Glutamatergic neuron (in vitro differentiated cells): ENCODE data around the gene MRPL48. TPM values are rescaled to one million over a fixed set of nuclear protein-coding genes. Genes with fewer than 3 reads are reported as not detected.
"Not testable (repeated sequence)": the region's sequence is repeated elsewhere in the genome, so short reads cannot be mapped to it uniquely, and the experiment has no call there.

Experiments used
- DNase-seq: peaks from one replicate; pipeline ENCODE4 v3.0.0; 2022
- H3K27ac Mint-ChIP-seq: one replicate; pipeline ENCODE4 v1.8.0; 2020; ENCODE audit warnings: mild to moderate bottlenecking, mixed read lengths, inconsistent platforms; ENCODE audit not compliant: unreplicated experiment
- H3K27me3 Mint-ChIP-seq: one replicate; pipeline ENCODE4 v1.8.0; 2020; ENCODE audit warnings: mild to moderate bottlenecking, moderate library complexity, mixed read lengths, inconsistent platforms; ENCODE audit not compliant: unreplicated experiment
- H3K36me3 Mint-ChIP-seq: one replicate; pipeline ENCODE4 v1.8.0; 2020; ENCODE audit warnings: mild to moderate bottlenecking, mixed read lengths, inconsistent platforms; ENCODE audit not compliant: unreplicated experiment
- H3K4me1 Mint-ChIP-seq: one replicate; pipeline ENCODE4 v1.8.0; 2020; ENCODE audit warnings: mild to moderate bottlenecking, low read depth, mixed read lengths, inconsistent platforms; ENCODE audit not compliant: unreplicated experiment
- H3K4me3 Mint-ChIP-seq: one replicate; pipeline ENCODE4 v1.8.0; 2020; ENCODE audit warnings: mild to moderate bottlenecking, mixed read lengths, inconsistent platforms; ENCODE audit not compliant: unreplicated experiment
- H3K9me3 Mint-ChIP-seq: one replicate; pipeline ENCODE4 v1.8.0; 2020; ENCODE audit warnings: mild to moderate bottlenecking, moderate library complexity, mixed read lengths, inconsistent platforms; ENCODE audit not compliant: unreplicated experiment
- total RNA-seq: library from RNA; stranded (reverse); fragmentation: NEBNext Ultra II Directional; extraction: Animal tissue kit (Norgen Biotek cat#: 25700); gene quantifications from one replicate; pipeline ENCODE4 v1.2.1, GENCODE V29; 2021; ENCODE audit not compliant: unreplicated experiment
- TF ChIP-seq, protein P1 (sequence below): fragments of 200-600 bp; sonication (generic); IDR thresholded peaks from one replicate; pipeline ENCODE4 v1.5.0; 2021; ENCODE audit not compliant: partially characterized antibody, unreplicated experiment

Gene MRPL48
- total RNA-seq, 1 donor from 2014 or later: 30.5 TPM

DNA sequence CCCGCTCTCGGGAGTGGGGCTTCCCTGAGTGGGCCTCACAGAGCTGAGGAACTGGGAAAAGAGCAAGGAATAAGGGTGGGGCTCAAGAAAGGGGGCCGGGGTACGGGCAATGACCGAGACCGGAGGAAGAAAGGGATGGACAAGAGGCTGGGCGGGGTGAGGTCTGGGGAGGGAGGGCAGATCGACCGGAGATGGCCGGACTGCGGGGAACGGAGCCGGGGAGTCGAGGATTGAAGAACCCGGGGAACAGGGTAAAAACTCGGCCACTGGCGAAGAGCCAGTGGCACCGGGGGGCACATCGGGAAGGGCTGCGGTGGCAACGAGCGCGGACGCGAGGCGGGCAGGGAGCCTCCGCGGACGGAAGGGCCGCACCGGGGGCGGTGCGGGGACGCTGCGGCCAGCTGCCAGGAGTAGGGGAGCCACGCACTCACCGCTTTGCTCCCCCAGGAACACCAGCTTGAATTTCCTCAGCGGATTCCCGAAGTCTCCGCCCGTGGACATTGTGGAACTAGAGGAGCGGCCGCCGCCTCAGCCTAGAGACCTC is 27.5 kb upstream of the MRPL48 start:
- Mint-ChIP-seq H3K36me3 (no peaks in the 10 kb centered on the region), H3K27ac (peak overlapping the region; percentile 97), H3K4me1 (peaks cover 8% of the 10 kb centered on the region), H3K27me3 (peaks cover 9% of the 10 kb centered on the region), H3K9me3 (peaks cover 7% of the 10 kb centered on the region), H3K4me3 (peak overlapping the region; percentile 96)
- TF ChIP-seq, protein P1, sequence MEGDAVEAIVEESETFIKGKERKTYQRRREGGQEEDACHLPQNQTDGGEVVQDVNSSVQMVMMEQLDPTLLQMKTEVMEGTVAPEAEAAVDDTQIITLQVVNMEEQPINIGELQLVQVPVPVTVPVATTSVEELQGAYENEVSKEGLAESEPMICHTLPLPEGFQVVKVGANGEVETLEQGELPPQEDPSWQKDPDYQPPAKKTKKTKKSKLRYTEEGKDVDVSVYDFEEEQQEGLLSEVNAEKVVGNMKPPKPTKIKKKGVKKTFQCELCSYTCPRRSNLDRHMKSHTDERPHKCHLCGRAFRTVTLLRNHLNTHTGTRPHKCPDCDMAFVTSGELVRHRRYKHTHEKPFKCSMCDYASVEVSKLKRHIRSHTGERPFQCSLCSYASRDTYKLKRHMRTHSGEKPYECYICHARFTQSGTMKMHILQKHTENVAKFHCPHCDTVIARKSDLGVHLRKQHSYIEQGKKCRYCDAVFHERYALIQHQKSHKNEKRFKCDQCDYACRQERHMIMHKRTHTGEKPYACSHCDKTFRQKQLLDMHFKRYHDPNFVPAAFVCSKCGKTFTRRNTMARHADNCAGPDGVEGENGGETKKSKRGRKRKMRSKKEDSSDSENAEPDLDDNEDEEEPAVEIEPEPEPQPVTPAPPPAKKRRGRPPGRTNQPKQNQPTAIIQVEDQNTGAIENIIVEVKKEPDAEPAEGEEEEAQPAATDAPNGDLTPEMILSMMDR: no peak
- DNase-seq: peak; percentile 59

DNA sequence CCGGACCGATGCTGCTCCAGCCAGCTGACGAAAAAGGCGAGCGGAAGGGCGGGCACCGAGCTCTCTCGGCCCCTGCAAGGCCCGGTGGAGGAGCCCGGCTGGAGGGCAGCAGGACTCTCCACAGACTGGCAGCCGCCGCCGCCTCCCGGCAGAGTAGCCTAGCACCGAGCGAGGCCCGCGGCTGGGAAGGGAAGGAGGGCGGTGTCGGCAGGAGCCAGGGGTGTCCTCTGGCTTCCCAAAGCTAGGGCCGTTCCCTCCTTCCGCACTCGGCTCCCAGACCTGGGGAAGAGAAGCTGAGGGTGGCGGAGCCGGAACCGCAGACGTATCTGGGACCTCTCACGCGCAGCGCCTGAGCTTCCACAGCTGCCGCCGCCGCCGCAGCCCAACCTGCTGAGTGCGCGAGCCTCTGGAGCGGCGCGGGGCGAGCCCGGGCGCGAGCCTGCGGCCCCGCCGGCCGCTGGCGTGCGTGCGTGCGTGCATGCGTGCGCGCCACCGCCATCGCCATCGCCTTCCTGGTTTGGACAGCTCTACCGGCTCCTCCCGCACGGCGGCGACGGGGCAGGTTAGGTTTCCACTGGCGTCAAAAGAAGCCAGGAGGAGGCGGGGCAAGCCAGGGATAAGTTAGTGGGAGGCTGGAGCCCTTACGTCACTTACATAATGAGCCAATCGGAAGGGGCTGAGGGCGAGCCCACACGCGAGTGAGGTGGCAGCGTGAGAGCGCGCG is 26.8 kb upstream of the MRPL48 start, which contains the start of gene RAB6A:
Gene RAB6A, minus strand, starts transcription at position 396 of the 724 bp plus-strand sequence. CDS start 439 bp downstream, outside the sequence.
- Mint-ChIP-seq H3K9me3 (peaks cover 7% of the 10 kb centered on the region), H3K36me3 (no peaks in the 10 kb centered on the region), H3K27me3 (peaks cover 9% of the 10 kb centered on the region), H3K4me1 (peaks cover 8% of the 10 kb centered on the region), H3K27ac (peak within 1 kb of the TSS; percentile 97), H3K4me3 (peak within 1 kb of the TSS; percentile 96)
- peak; percentile 99 for DNase-seq
- TF ChIP-seq, protein P1: no peak

DNA sequence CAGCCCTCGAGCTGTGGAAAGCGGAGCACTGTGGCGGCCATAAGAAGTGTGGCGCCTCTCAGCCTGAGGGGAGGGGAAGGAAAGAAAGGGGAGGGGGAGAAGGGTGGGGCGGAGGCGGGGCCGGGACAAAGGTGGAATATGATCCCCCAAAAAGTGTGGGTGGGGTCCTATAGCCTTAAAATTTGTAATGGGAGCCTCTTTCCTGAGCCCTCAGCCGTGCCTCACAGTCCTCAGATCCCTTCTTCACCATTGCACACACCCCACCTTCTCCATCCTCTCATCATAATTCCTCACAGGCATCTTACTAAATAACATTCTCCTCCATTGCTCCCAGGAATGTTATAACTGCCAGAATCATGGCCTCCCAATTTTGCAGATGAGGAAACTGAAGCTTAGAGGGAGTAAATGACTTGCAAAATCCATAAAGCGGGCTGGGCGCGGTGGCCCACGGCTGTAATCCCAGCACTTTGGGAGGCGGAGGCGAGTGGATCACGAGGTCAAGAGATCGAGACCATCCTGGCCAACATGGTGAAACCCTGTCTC is 26.2 kb upstream of the MRPL48 start:
- Mint-ChIP-seq H3K9me3 (peaks cover 7% of the 10 kb centered on the region), H3K36me3 (no peaks in the 10 kb centered on the region), H3K27me3 (peaks cover 9% of the 10 kb centered on the region), H3K4me1 (peaks cover 8% of the 10 kb centered on the region), H3K4me3 (peak overlapping the region; percentile 74), H3K27ac (peak overlapping the region; percentile 90)
- DNase-seq: no peak
- TF ChIP-seq, protein P1: no peak

DNA sequence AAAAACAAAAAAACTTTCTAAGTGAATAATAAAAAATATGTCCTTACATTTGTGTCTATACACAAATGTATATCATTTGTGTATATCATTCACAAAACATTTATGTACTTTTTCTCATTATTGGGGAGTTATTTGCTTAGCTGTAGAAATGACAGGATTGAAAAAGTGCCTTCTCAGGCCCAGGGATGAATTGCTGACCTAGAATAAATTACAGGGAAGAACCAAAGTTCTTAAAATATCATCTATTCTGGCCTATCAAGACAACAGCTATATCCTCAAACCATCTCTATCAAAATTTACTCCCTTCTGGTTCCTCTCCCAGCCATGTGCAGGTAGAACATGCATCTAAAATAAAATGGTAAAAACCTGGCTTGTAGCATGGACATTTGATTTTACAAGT is 24.9 kb upstream of the MRPL48 start:
- H3K4me1 Mint-ChIP-seq: peaks cover 5% of the 10 kb centered on the region
- no peak for DNase-seq
- no peak overlapping the region for H3K4me3 Mint-ChIP-seq
- no peaks in the 10 kb centered on the region for H3K36me3 Mint-ChIP-seq
- H3K27ac Mint-ChIP-seq: no peak overlapping the region
- H3K9me3 Mint-ChIP-seq: peaks cover 7% of the 10 kb centered on the region
- TF ChIP-seq, protein P1: no peak
- H3K27me3 Mint-ChIP-seq: peaks cover 11% of the 10 kb centered on the region

DNA sequence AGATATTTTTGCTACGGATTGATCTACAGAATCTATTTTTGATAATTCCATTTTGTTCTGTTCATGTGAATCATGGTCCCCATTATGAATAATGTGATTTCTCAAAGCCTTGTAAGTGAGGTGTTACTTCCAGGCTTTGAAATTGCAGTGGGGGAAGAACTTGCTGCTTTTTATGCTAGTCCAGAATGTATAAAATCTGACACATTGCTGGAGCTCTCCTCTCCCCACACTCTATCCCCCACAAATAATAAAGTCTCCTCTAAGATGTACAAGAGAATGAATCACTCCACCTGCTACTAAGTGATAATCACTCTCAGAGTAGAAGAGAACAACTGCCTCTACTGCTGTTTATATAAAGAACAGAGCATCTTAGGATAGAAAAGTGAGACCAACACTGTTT is 20.9 kb upstream of the MRPL48 start:
- Mint-ChIP-seq H3K27me3 (peaks cover 1% of the 10 kb centered on the region), H3K27ac (no peak overlapping the region), H3K4me1 (peaks cover 3% of the 10 kb centered on the region), H3K4me3 (no peak overlapping the region), H3K9me3 (peaks cover 2% of the 10 kb centered on the region), H3K36me3 (no peaks in the 10 kb centered on the region)
- no peak for DNase-seq
- TF ChIP-seq, protein P1: no peak

DNA sequence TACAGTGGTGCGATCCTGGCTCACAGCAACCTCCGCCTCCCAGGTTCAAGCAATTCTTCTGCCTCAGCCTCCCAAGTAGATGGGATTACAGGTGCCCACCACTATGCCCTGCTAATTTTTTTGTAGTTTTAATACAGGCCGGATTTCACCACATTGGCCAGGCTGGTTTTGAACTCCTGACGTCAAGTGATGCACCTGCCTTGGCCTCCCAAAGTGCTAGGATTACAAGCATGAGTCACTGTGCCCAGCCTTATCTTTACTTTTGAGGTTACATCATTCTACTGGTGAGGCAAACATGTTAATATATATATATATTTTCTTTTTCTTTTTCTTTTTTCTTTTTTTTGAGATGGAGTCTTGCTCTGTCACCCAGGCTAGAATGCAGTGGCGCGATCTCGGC is 16.9 kb upstream of the MRPL48 start:
- H3K4me1 Mint-ChIP-seq, H3K36me3 Mint-ChIP-seq, H3K27me3 Mint-ChIP-seq, DNase-seq, H3K4me3 Mint-ChIP-seq, H3K27ac Mint-ChIP-seq: not testable (repeated sequence)
- peaks cover 13% of the 10 kb centered on the region for H3K9me3 Mint-ChIP-seq
